GM18505 (cell line): Measurements from ENCODE around the gene FAM98B.
A peak's percentile ranks its signal among the peaks of the same experiment; 100 is the strongest.

Source experiments
- ATAC-seq: cut with Tn5 transposase; IDR thresholded peaks from one replicate; pipeline ENCODE4 v1.9.1; 2021; ENCODE audit not compliant: unreplicated experiment
- POLR2A ChIP-seq: IDR thresholded peaks from 4 replicates; pipeline ENCODE4 v1.6.1; 2011; ENCODE audit warnings: borderline replicate concordance; ENCODE audit not compliant: insufficient read depth, insufficient read length; ENCODE audit errors: extremely low read depth

FAM98B gene

DNA sequence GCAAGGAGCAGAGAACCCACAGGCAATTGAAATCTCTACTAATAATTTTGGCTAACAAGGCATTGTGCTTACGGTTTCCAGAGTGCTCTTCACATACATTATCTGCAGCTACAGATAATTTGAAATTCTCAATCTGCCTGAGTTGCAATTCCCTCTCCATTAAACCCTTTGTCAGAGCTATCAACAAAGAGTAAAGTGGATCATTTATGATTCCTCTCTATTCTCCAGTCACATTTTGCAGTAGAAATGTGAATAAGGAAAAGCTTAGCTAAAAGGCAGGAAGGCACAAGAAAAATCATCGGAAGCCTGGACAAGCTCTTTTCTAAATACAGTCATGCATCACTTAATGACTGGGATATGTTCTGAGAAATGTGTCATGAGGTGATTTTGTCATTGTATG, 49.6 kb downstream of the FAM98B start:
- ATAC-seq, result no peak
- no peak for TF ChIP-seq POLR2A

DNA sequence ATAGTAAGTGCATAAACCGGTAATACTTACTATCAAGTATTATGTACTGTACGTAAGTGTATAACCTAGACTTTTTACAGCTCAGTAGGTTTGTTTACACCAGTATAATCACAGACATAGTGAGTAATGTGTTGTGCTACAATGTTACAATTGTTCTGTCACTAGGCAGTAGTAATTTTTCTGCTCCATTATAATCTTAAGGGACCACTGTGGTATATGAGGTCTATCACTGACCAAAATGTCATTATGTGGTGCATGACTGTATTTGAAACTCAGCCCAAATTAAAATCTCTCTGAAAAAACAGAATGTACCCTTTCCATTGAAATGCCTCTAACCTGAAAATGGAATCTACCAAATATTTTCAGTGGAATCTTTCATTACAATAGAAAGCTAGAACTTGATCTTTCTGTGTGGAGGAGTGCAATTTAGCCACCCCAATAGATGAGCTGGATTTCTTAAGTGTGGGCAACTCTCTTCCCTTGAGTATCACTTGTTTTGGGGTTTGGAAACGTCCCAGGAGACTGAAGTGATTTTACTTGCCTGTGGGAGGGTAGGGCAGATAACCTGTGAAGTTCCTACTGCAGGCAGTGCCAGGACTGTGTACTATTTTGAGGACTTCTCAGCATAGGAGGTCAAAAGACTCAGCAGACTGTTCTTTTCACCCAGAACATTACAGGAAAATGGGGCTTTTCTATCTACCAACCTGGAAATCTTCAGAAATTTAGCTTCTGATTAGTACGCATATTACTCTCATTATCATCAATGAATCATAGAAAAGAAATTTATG, 50.9 kb downstream of the FAM98B start:
- no peak for TF ChIP-seq POLR2A
- no peak for ATAC-seq

- TF ChIP-seq POLR2A, result no peak
- no peak for ATAC-seq
Observed at GRCh38 chr15:38506997-38507396, 53.1 kb downstream of the FAM98B start.

DNA sequence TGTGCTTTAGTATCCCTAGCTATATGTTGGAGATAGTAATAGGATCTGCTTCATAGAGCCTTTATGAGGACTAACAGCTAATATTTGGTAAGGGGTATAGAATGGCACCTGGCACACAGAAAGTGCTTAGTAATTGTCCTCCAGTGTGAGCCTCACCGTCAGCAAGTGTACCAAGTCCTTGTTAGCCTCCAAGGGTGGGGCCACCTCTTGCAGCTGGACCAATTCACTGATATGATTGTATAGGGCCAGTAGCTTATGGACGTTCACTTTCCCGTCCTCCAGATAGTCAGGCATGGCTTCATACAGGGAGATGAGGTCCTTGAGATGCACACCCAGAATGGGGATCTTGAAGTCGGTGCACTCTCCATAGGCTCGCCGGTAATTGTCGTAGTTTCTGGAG, 53.6 kb downstream of the FAM98B start:
- TF ChIP-seq POLR2A, result no peak
- ATAC-seq, result no peak

- no peak for TF ChIP-seq POLR2A
- ATAC-seq, result peak; percentile 57
Observed at GRCh38 chr15:38508647-38509046, 54.7 kb downstream of the FAM98B start.

DNA sequence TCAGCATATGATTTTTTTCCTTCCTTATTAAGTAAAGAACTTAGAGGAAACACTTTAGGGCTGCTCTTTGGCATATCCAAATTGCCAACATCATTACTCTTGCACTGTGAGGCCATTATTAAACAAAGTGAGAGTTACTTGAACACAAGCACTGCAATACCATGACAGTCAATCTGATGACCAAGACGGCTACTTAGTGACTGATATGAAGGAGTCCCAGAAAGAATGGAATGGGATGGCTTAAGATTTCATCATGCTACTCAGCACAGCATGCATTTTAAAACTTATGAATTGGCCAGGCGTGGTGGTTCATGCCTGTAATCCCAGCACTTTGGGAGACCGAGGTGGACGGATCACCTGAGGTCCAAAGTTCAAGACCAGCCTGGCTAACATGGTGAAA, 55.2 kb downstream of the FAM98B start:
- no peak for TF ChIP-seq POLR2A
- ATAC-seq, result no peak

- no peak for ATAC-seq
Observed at GRCh38 chr15:38512901-38513300, 59.0 kb downstream of the FAM98B start.

DNA sequence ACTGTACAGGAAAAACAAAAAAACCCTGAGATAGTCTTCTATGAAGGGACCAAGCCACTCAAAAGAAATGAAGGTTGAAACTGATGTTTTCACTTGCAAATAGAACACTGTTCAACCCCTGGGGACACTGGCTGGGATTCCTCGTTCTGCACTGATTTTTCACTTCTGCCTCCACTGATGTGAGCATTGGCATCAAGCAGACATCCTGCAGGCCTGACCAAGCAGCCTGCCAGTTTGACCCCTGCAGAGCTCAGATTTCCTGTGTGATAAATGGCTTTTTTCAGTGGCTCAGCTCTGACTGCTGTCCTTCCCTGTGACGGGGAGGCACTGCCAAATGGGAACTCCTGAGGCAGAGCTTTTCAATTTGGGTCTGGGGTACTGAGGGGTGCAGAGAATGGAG, 60.7 kb downstream of the FAM98B start:
- TF ChIP-seq POLR2A, result no peak
- peak; percentile 71 for ATAC-seq

More at GRCh38 chr15:38512901-38513300, 59.0 kb downstream of the FAM98B start:
- no peak for TF ChIP-seq POLR2A

GRCh38 chr15:38516626-38517025, 62.7 kb downstream of the FAM98B start:
- TF ChIP-seq POLR2A, result no peak
- no peak for ATAC-seq

- no peak for ATAC-seq
Observed at GRCh38 chr15:38517312-38517975, 63.5 kb downstream of the FAM98B start.

DNA sequence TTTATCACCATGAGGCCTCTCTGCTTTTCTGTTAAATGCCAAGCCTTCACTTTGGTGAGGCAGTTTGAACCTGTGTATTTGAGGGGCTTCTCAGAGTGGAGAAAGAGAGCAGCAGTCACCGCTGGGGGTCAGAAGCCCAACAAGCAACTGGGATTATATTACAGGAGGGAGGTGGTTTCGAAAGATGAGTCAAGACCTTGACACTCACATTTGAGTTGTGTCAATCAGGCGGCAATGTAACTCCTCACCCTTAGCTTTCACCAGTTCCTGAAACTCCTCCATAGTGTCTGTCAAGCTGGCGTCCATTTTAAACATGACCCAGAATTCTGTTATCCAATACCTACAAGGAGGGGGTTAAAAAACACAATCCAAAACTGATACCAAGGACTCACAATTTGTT, 64.2 kb downstream of the FAM98B start:
- ATAC-seq, result no peak
- no peak for TF ChIP-seq POLR2A

More at GRCh38 chr15:38517312-38517975, 63.5 kb downstream of the FAM98B start:
- TF ChIP-seq POLR2A, result no peak

DNA sequence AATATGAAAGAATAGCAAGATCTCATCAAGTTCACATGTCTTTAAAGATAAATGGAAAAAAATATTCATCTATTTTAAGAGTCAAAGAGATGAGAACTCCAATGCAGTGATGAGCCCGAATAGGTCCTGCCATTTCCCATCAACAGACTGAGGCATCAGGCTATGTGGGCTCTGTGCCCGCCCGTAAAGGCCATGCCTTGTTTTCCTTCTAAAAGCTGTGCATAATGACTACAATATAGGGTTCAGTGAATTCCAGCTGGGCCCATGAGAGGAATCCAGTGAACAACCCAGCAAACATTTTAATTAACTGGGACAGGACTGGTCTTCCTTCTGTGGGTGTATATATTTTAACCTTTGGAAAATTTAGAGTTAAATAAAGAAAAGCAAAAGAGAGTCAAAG, 66.1 kb downstream of the FAM98B start:
- TF ChIP-seq POLR2A, result no peak
- ATAC-seq, result no peak

GRCh38 chr15:38521316-38521715, 67.4 kb downstream of the FAM98B start:
- TF ChIP-seq POLR2A, result no peak
- no peak for ATAC-seq

GRCh38 chr15:38522922-38523321, 69.0 kb downstream of the FAM98B start:
- TF ChIP-seq POLR2A, result no peak
- no peak for ATAC-seq
